ENCODE results near the gene RTN4RL2.

DNA sequence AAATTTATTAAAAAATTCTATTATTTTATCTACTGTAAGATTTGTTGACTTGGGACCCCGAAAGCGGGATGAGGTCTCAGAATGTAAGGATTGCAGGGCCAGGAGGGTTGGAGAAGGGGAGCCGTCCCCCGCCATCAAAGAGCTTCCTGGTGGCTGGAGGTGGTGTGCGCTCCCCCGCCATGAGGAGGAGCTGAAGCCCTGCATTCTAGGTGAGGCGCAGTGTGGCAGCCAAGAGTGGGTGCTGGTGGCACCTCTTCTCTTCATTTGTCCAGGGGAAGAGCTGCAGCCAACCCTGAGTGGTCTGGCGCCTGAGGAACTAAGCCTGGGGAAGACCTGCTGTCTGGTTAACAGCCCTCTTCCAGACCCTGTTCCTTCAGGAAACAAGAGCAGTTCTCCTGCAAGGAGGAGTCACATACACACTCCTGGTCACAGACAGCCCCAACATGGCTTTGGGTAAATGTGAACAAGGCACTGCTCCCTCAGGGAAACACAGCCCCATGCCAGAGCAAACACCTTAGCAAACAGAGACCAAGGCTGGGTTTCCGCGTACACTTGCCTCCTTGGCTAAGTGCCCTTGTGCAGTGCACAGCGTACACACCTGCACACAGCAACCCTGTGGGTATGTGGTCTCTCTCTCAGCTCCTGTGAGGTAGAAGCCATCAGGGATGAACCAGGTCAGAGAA lies 17.3 kb downstream of the RTN4RL2 start:
- TF ChIP-seq, protein P1, sequence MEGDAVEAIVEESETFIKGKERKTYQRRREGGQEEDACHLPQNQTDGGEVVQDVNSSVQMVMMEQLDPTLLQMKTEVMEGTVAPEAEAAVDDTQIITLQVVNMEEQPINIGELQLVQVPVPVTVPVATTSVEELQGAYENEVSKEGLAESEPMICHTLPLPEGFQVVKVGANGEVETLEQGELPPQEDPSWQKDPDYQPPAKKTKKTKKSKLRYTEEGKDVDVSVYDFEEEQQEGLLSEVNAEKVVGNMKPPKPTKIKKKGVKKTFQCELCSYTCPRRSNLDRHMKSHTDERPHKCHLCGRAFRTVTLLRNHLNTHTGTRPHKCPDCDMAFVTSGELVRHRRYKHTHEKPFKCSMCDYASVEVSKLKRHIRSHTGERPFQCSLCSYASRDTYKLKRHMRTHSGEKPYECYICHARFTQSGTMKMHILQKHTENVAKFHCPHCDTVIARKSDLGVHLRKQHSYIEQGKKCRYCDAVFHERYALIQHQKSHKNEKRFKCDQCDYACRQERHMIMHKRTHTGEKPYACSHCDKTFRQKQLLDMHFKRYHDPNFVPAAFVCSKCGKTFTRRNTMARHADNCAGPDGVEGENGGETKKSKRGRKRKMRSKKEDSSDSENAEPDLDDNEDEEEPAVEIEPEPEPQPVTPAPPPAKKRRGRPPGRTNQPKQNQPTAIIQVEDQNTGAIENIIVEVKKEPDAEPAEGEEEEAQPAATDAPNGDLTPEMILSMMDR (IDR thresholded peaks at IDR 0.05): no peak
- TF ChIP-seq TCF7L2 (IDR thresholded peaks at IDR 0.05; ENCODE audit: low read depth, low read length) (no peak), POLR2AphosphoS5 (IDR thresholded peaks at IDR 0.05; ENCODE audit: low read depth, low read length) (no peak), SIN3A (IDR thresholded peaks at IDR 0.05; ENCODE audit: borderline replicate concordance, insufficient read depth, low read depth, low read length) (no peak)
- TF ChIP-seq, protein P2, sequence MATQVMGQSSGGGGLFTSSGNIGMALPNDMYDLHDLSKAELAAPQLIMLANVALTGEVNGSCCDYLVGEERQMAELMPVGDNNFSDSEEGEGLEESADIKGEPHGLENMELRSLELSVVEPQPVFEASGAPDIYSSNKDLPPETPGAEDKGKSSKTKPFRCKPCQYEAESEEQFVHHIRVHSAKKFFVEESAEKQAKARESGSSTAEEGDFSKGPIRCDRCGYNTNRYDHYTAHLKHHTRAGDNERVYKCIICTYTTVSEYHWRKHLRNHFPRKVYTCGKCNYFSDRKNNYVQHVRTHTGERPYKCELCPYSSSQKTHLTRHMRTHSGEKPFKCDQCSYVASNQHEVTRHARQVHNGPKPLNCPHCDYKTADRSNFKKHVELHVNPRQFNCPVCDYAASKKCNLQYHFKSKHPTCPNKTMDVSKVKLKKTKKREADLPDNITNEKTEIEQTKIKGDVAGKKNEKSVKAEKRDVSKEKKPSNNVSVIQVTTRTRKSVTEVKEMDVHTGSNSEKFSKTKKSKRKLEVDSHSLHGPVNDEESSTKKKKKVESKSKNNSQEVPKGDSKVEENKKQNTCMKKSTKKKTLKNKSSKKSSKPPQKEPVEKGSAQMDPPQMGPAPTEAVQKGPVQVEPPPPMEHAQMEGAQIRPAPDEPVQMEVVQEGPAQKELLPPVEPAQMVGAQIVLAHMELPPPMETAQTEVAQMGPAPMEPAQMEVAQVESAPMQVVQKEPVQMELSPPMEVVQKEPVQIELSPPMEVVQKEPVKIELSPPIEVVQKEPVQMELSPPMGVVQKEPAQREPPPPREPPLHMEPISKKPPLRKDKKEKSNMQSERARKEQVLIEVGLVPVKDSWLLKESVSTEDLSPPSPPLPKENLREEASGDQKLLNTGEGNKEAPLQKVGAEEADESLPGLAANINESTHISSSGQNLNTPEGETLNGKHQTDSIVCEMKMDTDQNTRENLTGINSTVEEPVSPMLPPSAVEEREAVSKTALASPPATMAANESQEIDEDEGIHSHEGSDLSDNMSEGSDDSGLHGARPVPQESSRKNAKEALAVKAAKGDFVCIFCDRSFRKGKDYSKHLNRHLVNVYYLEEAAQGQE (IDR thresholded peaks at IDR 0.05; ENCODE audit: insufficient read depth in 1 of 2, low read depth in 2 of 2, low read length in 1 of 2): no peak
